Right atrium auricular region (tissue), 2 donors: ENCODE data around the gene C2CD4D. TPM values are rescaled to one million over a fixed set of nuclear protein-coding genes. Genes with fewer than 3 reads are reported as not detected.

Experiments
- DNase-seq: peaks from one replicate; pipeline ENCODE4 v3.0.0-alpha.2; 2019; ENCODE audit warnings: low spot score
- H3K27ac ChIP-seq, 2 donors: fragments of 200-600 bp; sonication (generic); 1 replicate in 1 of 2; 2 replicates in 1 of 2; pipeline ENCODE4 v1.5.1; 2016 to 2019
- H3K27me3 ChIP-seq, 2 donors: fragments of 200-600 bp; sonication (generic); one replicate each; pipeline versions ENCODE4 v1.5.1 to v1.6.0; 2017 to 2019
- H3K36me3 ChIP-seq: fragments of 200-600 bp; sonication (generic); one replicate; pipeline ENCODE4 v1.5.1; 2016
- H3K4me1 ChIP-seq, 2 donors: fragments of 200-600 bp; sonication (generic); one replicate each; pipeline versions ENCODE4 v1.5.1 to v1.6.0; 2017 to 2019
- H3K4me3 ChIP-seq, 2 donors: fragments of 200-600 bp; sonication (generic); 1 replicate in 1 of 2; 2 replicates in 1 of 2; pipeline ENCODE4 v1.5.1; 2017 to 2019; ENCODE audit warnings: mild to moderate bottlenecking in 1 of 2, moderate library complexity in 1 of 2
- H3K9me3 ChIP-seq, 2 donors: fragments of 200-600 bp; sonication (generic); one replicate each; pipeline ENCODE4 v1.5.1; 2019
- total RNA-seq, 2 donors: library from RNA; depleted of rRNA; stranded (reverse); fragments of >200 nt; gene quantifications; one replicate each; pipeline ENCODE4 v1.1.0, GENCODE V29; 2016
- TF ChIP-seq, protein P1 (sequence below), 2 donors: fragments of 200-600 bp; sonication (generic); IDR thresholded peaks; one replicate each; pipeline ENCODE4 v1.5.1; 2019; ENCODE audit warnings: antibody characterized with exemption in 2 of 2

Gene C2CD4D
- total RNA-seq, 2 donors from 2014 or later: not detected

DNA sequence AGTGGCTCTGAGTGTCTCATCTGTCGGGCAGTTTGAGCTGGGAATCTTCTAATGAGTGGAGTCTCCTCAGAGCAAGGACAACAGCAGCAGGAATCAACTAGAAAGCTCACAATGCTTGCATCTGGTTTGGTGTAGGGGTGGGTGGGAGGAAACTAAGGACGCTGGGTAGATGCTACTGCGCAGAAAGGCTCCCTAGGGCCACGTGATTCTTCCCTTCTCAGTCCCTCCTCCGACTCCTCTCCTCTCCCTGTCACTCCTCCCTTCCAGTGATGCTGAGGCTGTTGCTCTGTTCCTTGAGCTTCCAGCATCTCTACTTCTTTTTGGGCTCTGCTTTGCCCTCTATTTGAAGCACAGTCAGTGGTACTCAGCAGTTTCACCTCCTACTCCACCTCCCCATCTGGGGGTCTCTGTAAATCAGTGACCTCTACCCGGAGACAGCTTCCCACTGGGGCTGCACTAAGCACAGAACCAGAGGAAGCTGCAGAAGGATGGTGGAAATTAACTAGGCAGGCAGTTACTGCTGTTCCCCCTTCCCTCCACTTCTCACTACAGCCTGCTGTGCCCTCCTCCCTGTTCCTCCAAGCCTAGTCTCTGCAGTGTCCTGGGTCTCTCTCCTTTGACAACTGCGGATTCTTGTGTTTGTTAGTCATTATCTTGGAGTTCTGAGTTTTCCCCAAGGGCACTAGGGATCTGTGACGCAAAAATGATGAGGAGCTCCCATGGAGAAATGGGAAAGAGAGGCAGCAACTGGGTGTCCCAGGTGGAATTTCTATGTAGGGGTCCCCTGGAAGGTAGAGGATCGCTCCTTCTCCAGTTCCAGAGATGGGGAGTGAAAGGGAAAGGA is 40.2 kb downstream of the C2CD4D start:
- TF ChIP-seq, protein P1, sequence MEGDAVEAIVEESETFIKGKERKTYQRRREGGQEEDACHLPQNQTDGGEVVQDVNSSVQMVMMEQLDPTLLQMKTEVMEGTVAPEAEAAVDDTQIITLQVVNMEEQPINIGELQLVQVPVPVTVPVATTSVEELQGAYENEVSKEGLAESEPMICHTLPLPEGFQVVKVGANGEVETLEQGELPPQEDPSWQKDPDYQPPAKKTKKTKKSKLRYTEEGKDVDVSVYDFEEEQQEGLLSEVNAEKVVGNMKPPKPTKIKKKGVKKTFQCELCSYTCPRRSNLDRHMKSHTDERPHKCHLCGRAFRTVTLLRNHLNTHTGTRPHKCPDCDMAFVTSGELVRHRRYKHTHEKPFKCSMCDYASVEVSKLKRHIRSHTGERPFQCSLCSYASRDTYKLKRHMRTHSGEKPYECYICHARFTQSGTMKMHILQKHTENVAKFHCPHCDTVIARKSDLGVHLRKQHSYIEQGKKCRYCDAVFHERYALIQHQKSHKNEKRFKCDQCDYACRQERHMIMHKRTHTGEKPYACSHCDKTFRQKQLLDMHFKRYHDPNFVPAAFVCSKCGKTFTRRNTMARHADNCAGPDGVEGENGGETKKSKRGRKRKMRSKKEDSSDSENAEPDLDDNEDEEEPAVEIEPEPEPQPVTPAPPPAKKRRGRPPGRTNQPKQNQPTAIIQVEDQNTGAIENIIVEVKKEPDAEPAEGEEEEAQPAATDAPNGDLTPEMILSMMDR (IDR thresholded peaks at IDR 0.05): no peak
- no peak for DNase-seq
- H3K9me3 ChIP-seq: no peaks in the 10 kb centered on the region
- no peak overlapping the region for H3K27ac ChIP-seq
- no peak overlapping the region for H3K4me3 ChIP-seq
- H3K27me3 ChIP-seq: no peaks in the 10 kb centered on the region
- H3K4me1 ChIP-seq: no peaks in the 10 kb centered on the region
- H3K36me3 ChIP-seq: no peaks in the 10 kb centered on the region

DNA sequence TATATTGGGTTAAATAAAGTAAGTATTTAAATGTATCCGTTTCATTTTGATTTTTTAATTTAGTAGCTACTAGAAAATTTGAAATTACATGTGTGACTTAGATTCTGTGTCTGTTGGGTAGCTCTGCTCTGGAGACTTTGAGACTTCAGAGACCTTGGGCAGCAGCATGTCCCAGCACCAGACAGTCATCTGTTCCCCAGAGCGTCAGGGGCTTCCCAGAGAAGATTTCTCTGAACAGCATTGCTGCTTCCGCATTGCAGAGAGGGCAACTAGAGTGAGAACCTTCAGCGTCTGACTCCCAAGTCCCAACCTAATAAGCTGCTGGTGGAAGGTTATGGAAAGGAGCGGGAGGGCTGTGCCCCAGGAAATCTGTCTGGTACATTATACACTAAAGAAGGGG is 41.0 kb downstream of the C2CD4D start:
- Histone ChIP-seq H3K4me1 (no peaks in the 10 kb centered on the region), H3K9me3 (no peaks in the 10 kb centered on the region), H3K27ac (no peak overlapping the region), H3K4me3 (no peak overlapping the region), H3K27me3 (no peaks in the 10 kb centered on the region), H3K36me3 (no peaks in the 10 kb centered on the region)
- TF ChIP-seq, protein P1 (IDR thresholded peaks at IDR 0.05): no peak
- no peak for DNase-seq

DNA sequence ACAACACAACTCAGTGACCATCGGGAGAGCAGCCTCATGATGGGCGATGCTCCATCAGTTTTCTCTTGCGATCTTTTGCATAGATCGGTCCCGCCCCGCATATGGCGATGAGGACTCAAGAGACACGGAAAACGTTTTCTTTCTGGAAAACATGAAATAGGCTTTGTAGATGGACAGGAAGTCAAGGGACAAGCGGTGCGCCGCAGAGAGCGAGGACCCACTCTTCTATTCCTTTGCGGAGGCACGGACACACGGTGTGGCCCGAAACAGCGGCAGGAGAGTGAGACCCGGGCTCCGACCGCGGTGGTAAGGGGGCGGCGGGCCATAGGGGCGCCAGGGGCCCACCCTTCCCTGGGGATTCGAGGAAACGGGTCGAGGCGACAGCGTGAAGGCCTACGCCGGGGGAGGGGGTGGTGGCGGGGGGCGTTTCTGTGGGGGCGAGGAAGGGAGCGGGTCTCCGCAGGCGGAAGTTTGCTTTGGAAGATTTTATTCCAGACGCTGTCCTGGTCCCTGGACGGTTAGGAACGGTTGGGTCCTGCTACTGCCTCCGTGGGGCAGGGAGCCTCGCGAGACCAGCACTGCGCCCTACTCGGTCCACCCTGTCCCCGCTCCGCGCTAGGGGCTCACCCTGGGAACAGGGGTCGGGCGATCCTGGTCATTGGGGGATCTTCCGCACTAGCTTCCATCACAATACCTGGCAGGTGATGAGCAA is 48.5 kb downstream of the C2CD4D start:
- Histone ChIP-seq H3K27me3 (no peaks in the 10 kb centered on the region), H3K4me1 (peaks cover 0 to 14% of the 10 kb centered on the region in 2 donors), H3K27ac (peak overlapping the region; percentile 43 to 49), H3K4me3 (peak overlapping the region; percentile 76 to 89), H3K36me3 (no peaks in the 10 kb centered on the region), H3K9me3 (no peaks in the 10 kb centered on the region)
- DNase-seq: no peak
- TF ChIP-seq, protein P1 (IDR thresholded peaks at IDR 0.05): no peak

- peak within 1 kb of the TSS; percentile 59 to 61 for H3K27ac ChIP-seq
- DNase-seq: peak; percentile 99
- H3K27me3 ChIP-seq: no peaks in the 10 kb centered on the region
- TF ChIP-seq, protein P1 (IDR thresholded peaks at IDR 0.05): peak; percentile 13 to 47
- no peaks in the 10 kb centered on the region for H3K9me3 ChIP-seq
- H3K4me1 ChIP-seq: peaks cover 0 to 14% of the 10 kb centered on the region in 2 donors
- no peaks in the 10 kb centered on the region for H3K36me3 ChIP-seq
- peak within 1 kb of the TSS; percentile 76 to 89 for H3K4me3 ChIP-seq
Measured at GRCh38 chr1:151790071-151790939, 49.3 kb downstream of the C2CD4D start, which contains the start of gene TDRKH. TDRKH (minus strand) TSS chr1:151790500; CDS start chr1:151783022, 7,478 bp downstream.

Other genes starting within 250 kb of the C2CD4D start
- gene SNX27, start 227.8 kb downstream of the C2CD4D start, total RNA-seq: 10 to 100 TPM; 25.2 to 25.8 TPM
- not detected for gene CELF3, start 123.0 kb downstream of the C2CD4D start, total RNA-seq
- gene RIIAD1, start 118.3 kb downstream of the C2CD4D start, total RNA-seq: not detected
- gene MRPL9, start 76.3 kb downstream of the C2CD4D start, total RNA-seq: 10 to 100 TPM; 32.7 to 38.9 TPM
- gene TDRKH, start 49.3 kb downstream of the C2CD4D start, total RNA-seq: 1 to 10 TPM; 3.3 to 4.2 TPM
- under 1 TPM; 0.20 to 0.33 TPM for gene LINGO4, start 34.4 kb downstream of the C2CD4D start, total RNA-seq
- gene RORC, start 8.0 kb downstream of the C2CD4D start, total RNA-seq: 10 to 100 TPM in 1 of 2 donors, 1 to 10 TPM in 1; 9.1 to 10.3 TPM
- gene THEM5, start 13.9 kb upstream of the C2CD4D start, total RNA-seq: not detected
- 10 to 100 TPM; 18.5 to 23.1 TPM for gene THEM4, start 69.7 kb upstream of the C2CD4D start, total RNA-seq
- 100 to 1,000 TPM in 1 of 2 donors, 10 to 100 TPM in 1; 75.2 to 116 TPM for gene S100A10, start 154.0 kb upstream of the C2CD4D start, total RNA-seq
- 100 to 1,000 TPM in 1 of 2 donors, 10 to 100 TPM in 1; 59.0 to 172 TPM for gene S100A11, start 197.2 kb upstream of the C2CD4D start, total RNA-seq
- not detected for gene TCHHL1, start 249.2 kb upstream of the C2CD4D start, total RNA-seq